ENCODE results near the gene TRIM44.

TRIM44 gene

DNA sequence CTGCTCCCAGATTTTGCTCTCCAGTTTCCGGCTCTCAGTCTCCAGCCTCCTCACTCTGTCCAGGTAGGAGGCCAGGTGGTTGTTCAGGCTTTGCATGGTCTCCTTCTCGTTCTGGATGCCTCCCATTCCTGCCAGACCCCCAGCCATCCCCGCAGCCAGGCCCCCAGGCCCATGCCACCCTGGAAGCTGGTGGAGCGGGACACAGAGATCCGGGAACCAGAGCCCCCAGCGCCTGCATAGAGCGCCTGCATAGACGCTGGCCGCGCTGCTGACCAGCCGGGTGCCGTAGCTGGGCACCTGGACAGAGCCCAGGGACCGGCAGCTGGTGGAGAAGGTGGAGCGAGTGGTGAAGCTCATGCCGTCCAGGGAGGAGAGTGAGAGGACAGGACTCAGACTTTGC is 198.6 kb downstream of the TRIM44 start:
- TF ChIP-seq, protein P1, sequence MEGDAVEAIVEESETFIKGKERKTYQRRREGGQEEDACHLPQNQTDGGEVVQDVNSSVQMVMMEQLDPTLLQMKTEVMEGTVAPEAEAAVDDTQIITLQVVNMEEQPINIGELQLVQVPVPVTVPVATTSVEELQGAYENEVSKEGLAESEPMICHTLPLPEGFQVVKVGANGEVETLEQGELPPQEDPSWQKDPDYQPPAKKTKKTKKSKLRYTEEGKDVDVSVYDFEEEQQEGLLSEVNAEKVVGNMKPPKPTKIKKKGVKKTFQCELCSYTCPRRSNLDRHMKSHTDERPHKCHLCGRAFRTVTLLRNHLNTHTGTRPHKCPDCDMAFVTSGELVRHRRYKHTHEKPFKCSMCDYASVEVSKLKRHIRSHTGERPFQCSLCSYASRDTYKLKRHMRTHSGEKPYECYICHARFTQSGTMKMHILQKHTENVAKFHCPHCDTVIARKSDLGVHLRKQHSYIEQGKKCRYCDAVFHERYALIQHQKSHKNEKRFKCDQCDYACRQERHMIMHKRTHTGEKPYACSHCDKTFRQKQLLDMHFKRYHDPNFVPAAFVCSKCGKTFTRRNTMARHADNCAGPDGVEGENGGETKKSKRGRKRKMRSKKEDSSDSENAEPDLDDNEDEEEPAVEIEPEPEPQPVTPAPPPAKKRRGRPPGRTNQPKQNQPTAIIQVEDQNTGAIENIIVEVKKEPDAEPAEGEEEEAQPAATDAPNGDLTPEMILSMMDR (IDR thresholded peaks at IDR 0.05; ENCODE audit: low read depth, low read length, missing control alignments) = no peak
- H3K4me3 ChIP-seq (replicated peaks; ENCODE audit: low read depth, low read length) = no peak overlapping the region
- DNase-seq (ENCODE audit: extremely low read depth, low read depth) = no peak

DNA sequence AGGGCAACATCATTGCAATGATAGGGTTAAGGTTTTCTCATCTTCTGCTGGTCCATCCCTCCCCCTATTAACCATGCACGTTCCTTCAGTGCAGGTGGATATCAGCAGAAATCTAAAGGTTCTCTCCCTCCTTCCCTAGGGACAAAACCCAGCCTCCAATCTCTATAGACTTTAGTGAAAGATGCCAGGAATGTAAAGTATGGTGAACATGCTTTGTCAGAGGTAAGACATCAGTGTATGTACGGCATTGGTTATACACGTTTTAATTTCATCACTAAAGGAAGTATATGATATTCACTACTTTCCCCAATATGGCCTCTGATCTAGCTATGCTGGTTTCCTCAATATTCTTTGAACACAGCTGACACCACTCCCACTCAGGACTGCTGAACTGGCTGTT is 200.1 kb downstream of the TRIM44 start:
- DNase-seq (ENCODE audit: extremely low read depth, low read depth) = no peak
- TF ChIP-seq, protein P1 (IDR thresholded peaks at IDR 0.05; ENCODE audit: low read depth, low read length, missing control alignments) = no peak
- H3K4me3 ChIP-seq (replicated peaks; ENCODE audit: low read depth, low read length) = no peak overlapping the region

DNA sequence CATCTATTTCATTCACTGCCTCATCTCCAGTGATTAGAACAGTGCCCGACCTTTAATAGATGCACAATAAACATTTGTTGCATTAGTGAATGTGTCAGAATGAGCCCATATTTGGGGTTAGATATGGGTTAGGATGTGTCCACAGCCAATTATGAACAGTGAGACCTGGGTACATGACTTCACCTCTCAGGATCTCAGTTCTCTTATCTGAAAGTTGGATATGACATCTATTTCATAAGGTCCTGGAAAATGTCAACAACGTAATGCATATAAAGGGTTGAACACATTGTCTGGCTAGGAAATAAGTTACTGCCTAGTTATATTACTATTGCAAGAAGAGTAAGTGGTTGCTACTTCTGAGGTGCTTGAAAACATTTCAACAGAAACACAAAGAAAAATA is 201.6 kb downstream of the TRIM44 start:
- H3K4me3 ChIP-seq (replicated peaks; ENCODE audit: low read depth, low read length) = no peak overlapping the region
- no peak for DNase-seq (ENCODE audit: extremely low read depth, low read depth)
- TF ChIP-seq, protein P1 (IDR thresholded peaks at IDR 0.05; ENCODE audit: low read depth, low read length, missing control alignments) = no peak

DNA sequence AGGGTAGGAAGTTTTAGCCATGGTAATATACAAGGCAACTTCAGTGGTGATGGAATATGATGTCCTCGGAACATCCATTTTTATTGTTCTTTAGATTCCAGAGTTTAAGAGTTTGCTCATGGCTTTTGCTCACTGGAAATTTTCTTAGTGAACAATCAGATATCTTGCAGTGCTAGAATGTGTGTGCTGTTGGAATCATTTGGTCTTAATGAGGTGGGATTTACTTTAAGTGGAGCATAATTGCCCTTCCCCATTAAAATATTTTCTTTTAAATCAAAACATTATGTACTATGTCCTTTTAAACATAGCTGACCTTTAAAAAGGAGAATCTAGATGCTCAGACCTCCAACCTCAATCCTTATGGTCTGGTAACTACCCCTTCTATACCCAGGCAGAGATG is 204.0 kb downstream of the TRIM44 start:
- TF ChIP-seq, protein P1 (IDR thresholded peaks at IDR 0.05; ENCODE audit: low read depth, low read length, missing control alignments) = no peak
- H3K4me3 ChIP-seq (replicated peaks; ENCODE audit: low read depth, low read length) = no peak overlapping the region
- no peak for DNase-seq (ENCODE audit: extremely low read depth, low read depth)
